SK-N-SH (cell line): ENCODE data around the gene FLT4. TPM values are rescaled to one million over a fixed set of nuclear protein-coding genes. Genes with fewer than 3 reads are reported as not detected.

ENCODE experiments used
- CTCF ChIA-PET: fragments of 300-600, 350-600 bp; formaldehyde crosslinking; extraction: SDS; loops from one replicate; lab custom pipeline; 2021; lab: Yijun Ruan, JAX
- POLR2A ChIA-PET: fragments of 350-600 bp; sonication (Branson Sonifier 250); formaldehyde crosslinking; extraction: SDS; loops from one replicate; lab custom pipeline; 2020; ENCODE audit warnings: antibody characterized with exemption, inconsistent platforms; lab: Yijun Ruan, JAX
- DNase-seq: peaks from one replicate; pipeline ENCODE4 v3.0.0; 2012
- H2AFZ ChIP-seq: fragments of 200-600 bp; sonication (generic); 2 replicates; pipeline ENCODE4 v1.8.1; 2016; ENCODE audit warnings: antibody characterized with exemption, mild to moderate bottlenecking, low read depth
- H3F3A ChIP-seq: fragments of 200-600 bp; sonication (generic); replicated peaks from 2 replicates; pipeline ENCODE3; 2016; ENCODE audit warnings: antibody characterized with exemption, mild to moderate bottlenecking; ENCODE audit not compliant: insufficient read depth
- H3K27ac ChIP-seq, 2 experiments: fragments of 200-500 bp in 1 of 2; fragments of 200-600 bp in 1 of 2; sonication (Bioruptor generic) in 1 of 2; sonication (generic), shearing (Covaris generic) in 1 of 2; 2 replicates each; pipeline versions ENCODE4 v1.5.1 to v1.6.1; 2014 to 2016; ENCODE audit warnings: low read depth in 2 of 2, inconsistent platforms in 1 of 2, low read length in 1 of 2, mild to moderate bottlenecking in 1 of 2, mixed read lengths in 1 of 2
- H3K27me3 ChIP-seq: fragments of 200-600 bp; sonication (generic), shearing (Covaris generic); 2 replicates; pipeline ENCODE4 v1.6.1; 2016; ENCODE audit warnings: mixed run types; ENCODE audit not compliant: insufficient read depth
- H3K36me3 ChIP-seq, 2 experiments: fragments of 200-500 bp in 1 of 2; fragments of 200-600 bp in 1 of 2; sonication (Bioruptor generic) in 1 of 2; sonication (generic) in 1 of 2; replicated peaks in 1 of 2; 2 replicates each; pipeline versions ENCODE3 to v1.5.1; 2014 to 2016; ENCODE audit warnings: low read length in 1 of 2, mild to moderate bottlenecking in 1 of 2; ENCODE audit not compliant: insufficient read depth in 2 of 2, control insufficient read depth in 1 of 2
- H3K4me1 ChIP-seq, 2 experiments: fragments of 200-500 bp in 1 of 2; fragments of 200-600 bp in 1 of 2; sonication (Bioruptor generic) in 1 of 2; sonication (generic), shearing (Covaris generic) in 1 of 2; 2 replicates each; pipeline versions ENCODE4 v1.5.1 to v1.6.1; 2014 to 2016; ENCODE audit warnings: low read depth in 1 of 2, low read length in 1 of 2, mixed run types in 1 of 2; ENCODE audit not compliant: insufficient read depth in 2 of 2, control insufficient read depth in 1 of 2
- H3K4me2 ChIP-seq: fragments of 200-600 bp; sonication (generic), shearing (Covaris generic); 2 replicates; pipeline ENCODE4 v1.6.1; 2017; ENCODE audit warnings: mixed run types
- H3K4me3 ChIP-seq, 2 experiments: fragments of 200-500 bp in 1 of 2; fragments of 200-600 bp in 1 of 2; sonication (Bioruptor generic) in 1 of 2; sonication (generic), shearing (Covaris generic) in 1 of 2; 2 replicates each; pipeline versions ENCODE4 v1.5.1 to v1.8.1; 2014 to 2016; ENCODE audit warnings: low read depth in 2 of 2, inconsistent platforms in 1 of 2, low read length in 1 of 2, mild to moderate bottlenecking in 1 of 2, mixed read lengths in 1 of 2, moderate library complexity in 1 of 2
- H3K79me2 ChIP-seq: fragments of 200-600 bp; sonication (generic); 2 replicates; pipeline ENCODE4 v1.8.1; 2017; ENCODE audit warnings: mild to moderate bottlenecking; ENCODE audit not compliant: insufficient read depth
- H3K9ac ChIP-seq: fragments of 200-600 bp; sonication (generic); 2 replicates; pipeline ENCODE4 v1.6.1; 2017; ENCODE audit warnings: mixed run types
- H3K9me2 ChIP-seq: fragments of 200-600 bp; sonication (generic); 2 replicates; pipeline ENCODE4 v1.6.1; 2017; ENCODE audit warnings: mixed run types
- H3K9me3 ChIP-seq: fragments of 200-600 bp; sonication (generic); 2 replicates; pipeline ENCODE4 v1.6.1; 2017; ENCODE audit warnings: mixed run types, mild to moderate bottlenecking, moderate library complexity
- H4K20me1 ChIP-seq: fragments of 200-600 bp; sonication (generic); 2 replicates; pipeline ENCODE4 v1.6.1; 2017; ENCODE audit warnings: mild to moderate bottlenecking, mixed run types; ENCODE audit not compliant: insufficient read depth
- CHD2 ChIP-seq: fragments of 150-350 bp; IDR thresholded peaks from 2 replicates; pipeline ENCODE4 v1.6.1; 2018; ENCODE audit warnings: low read length; ENCODE audit not compliant: partially characterized antibody
- ELF1 ChIP-seq: IDR thresholded peaks from 2 replicates; pipeline ENCODE4 v1.4.0; 2012
- EP300 ChIP-seq, 2 experiments: IDR thresholded peaks; 2 replicates each; pipeline versions ENCODE4 v1.4.0 to v1.6.1; 2012; ENCODE audit warnings: borderline replicate concordance in 1 of 2, low read depth in 1 of 2, low read length in 1 of 2
- EZH2phosphoT487 ChIP-seq: fragments of 200-600 bp; sonication (generic); IDR thresholded peaks from 2 replicates; pipeline ENCODE4 v1.6.1; 2017; ENCODE audit warnings: low read depth, mixed run types, mild to moderate bottlenecking, antibody characterized with exemption, moderate library complexity, borderline replicate concordance
- FOSL2 ChIP-seq: IDR thresholded peaks from 2 replicates; pipeline ENCODE4 v1.4.0; 2012; ENCODE audit warnings: low read depth, mild to moderate bottlenecking, moderate library complexity, borderline replicate concordance
- FOXJ3 ChIP-seq: sonication (generic); formaldehyde crosslinking; IDR thresholded peaks from 2 replicates; pipeline ENCODE4 v1.5.1; 2020; ENCODE audit warnings: mild to moderate bottlenecking, missing genetic modification reagents
- FOXM1 ChIP-seq: IDR thresholded peaks from 2 replicates; pipeline ENCODE4 v1.4.0; 2012; ENCODE audit warnings: low read depth, mild to moderate bottlenecking
- GABPA ChIP-seq: IDR thresholded peaks from 2 replicates; pipeline ENCODE4 v1.4.0; 2012; ENCODE audit warnings: low read depth, mild to moderate bottlenecking
- MXI1 ChIP-seq: IDR thresholded peaks from 2 replicates; pipeline ENCODE4 v1.6.1; 2012; ENCODE audit warnings: mild to moderate bottlenecking, low read depth, low read length, improper control_type of control experiment
- NFIC ChIP-seq: IDR thresholded peaks from 2 replicates; pipeline ENCODE4 v1.4.0; 2012; ENCODE audit warnings: borderline replicate concordance
- POLR2AphosphoS5 ChIP-seq: IDR thresholded peaks from 2 replicates; pipeline ENCODE4 v1.6.1; 2012; ENCODE audit warnings: low read depth, low read length
- RAD21 ChIP-seq: IDR thresholded peaks from 2 replicates; pipeline ENCODE4 v1.6.1; 2012; ENCODE audit warnings: mild to moderate bottlenecking, low read length
- RXRA ChIP-seq: IDR thresholded peaks from 2 replicates; pipeline ENCODE4 v1.4.0; 2012; ENCODE audit warnings: low read depth, mild to moderate bottlenecking, borderline replicate concordance
- SMC3 ChIP-seq: IDR thresholded peaks from 2 replicates; pipeline ENCODE4 v1.6.1; 2012; ENCODE audit warnings: low read depth, low read length, improper control_type of control experiment
- TEAD4 ChIP-seq: IDR thresholded peaks from 2 replicates; pipeline ENCODE4 v1.4.0; 2012; ENCODE audit warnings: mild to moderate bottlenecking, borderline replicate concordance; ENCODE audit not compliant: insufficient read depth
- WGBS: methylation state at CpG from one replicate; pipeline ENCODE4 v1.1.6; 2017; ENCODE audit warnings: low lambda C conversion rate; 5-methylcytosine and 5-hydroxymethylcytosine counted together
- polyA plus RNA-seq, 3 experiments: library from polyadenylated mRNA; depleted of rRNA; stranded (reverse); fragments of >200 nt; gene quantifications; 2 replicates each; pipeline ENCODE4 v1.2.3, GENCODE V29; 2012
- TF ChIP-seq, protein P1 (sequence below): IDR thresholded peaks from 2 replicates; pipeline ENCODE4 v1.4.0; 2012; ENCODE audit warnings: low read depth
- TF ChIP-seq, protein P2 (sequence below): fragments of 150-350 bp; IDR thresholded peaks from 2 replicates; pipeline ENCODE4 v1.6.1; 2017; ENCODE audit warnings: antibody characterized with exemption, low read length, low read depth, borderline replicate concordance
- TF ChIP-seq, protein P3 (sequence below): fragments of 150-350 bp; IDR thresholded peaks from 2 replicates; pipeline ENCODE4 v1.6.1; 2016; ENCODE audit warnings: mild to moderate bottlenecking, low read depth, low read length
- TF ChIP-seq, protein P4 (sequence below): IDR thresholded peaks from 2 replicates; pipeline ENCODE4; 2012
- TF ChIP-seq, protein P5 (sequence below): IDR thresholded peaks from 2 replicates; pipeline ENCODE4 v1.4.0; 2012; ENCODE audit warnings: low read depth, borderline replicate concordance
- TF ChIP-seq, protein P6 (sequence below): IDR thresholded peaks from 2 replicates; pipeline ENCODE4 v1.4.0; 2012; ENCODE audit warnings: low read depth, borderline replicate concordance

Gene FLT4
- polyA plus RNA-seq, 1 of the 3 experiments (the other 2 are of a cell fraction), result 0.05 TPM

DNA sequence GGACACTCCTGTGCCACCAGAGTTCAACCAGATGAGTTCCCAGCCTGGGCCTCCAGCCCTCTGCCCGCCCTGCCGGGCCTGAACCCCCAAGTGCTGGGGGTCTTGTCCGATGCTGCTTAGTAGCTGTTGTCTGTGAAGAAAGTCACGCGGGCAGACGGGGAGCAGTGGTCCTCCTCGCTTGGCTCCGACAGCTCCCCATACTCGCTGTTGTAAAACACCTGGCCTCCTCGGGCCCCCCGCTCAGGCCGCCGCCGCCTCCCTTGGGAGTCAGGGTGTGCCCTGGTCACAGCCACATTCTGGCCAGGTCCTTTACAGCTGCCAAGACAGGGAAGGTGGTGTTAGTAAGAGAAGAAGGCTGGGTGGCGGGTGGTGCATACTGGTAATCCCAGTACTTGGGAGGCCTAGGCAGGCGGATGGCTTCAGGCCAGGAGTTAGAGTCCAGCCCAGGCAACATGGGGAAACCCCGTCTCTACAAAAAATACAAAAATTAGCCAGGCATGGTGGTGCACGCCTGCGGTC lies 46.3 kb downstream of the FLT4 start (continued):
- TF ChIP-seq, protein P1, sequence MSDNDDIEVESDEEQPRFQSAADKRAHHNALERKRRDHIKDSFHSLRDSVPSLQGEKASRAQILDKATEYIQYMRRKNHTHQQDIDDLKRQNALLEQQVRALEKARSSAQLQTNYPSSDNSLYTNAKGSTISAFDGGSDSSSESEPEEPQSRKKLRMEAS, result no peak
- TF ChIP-seq FOXJ3 (no peak), NFIC (no peak), FOSL2 (no peak), ELF1 (no peak)

DNA sequence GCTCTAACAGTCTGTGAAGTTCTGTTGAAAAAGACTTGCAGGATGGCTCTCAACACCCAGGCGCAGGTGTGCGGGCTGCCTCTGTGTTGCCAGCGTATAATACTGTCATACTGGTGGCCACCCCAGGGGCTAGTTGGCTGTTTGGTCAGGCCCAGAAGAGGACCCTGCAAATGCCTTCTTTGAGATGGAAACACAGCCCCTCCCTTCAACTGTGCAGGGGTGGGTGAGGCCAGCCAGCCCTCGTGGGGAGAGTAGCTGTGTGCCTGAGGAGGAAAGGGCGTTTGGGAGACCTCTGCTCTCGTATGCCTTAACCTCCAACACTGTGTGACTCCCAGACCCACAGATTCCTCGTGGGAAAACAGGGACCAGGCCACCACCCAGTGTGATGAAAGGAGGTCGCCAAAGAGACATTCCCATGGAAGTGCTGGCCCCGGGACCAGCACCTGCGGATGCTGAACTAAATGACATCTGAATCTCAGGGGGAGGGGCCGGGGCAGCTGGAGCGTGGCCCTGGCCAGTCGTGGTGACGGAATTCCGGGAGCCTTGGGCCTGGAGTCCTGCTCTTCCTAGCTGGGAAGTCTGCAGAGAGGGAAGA lies 46.8 kb downstream of the FLT4 start:
- ChIA-PET POLR2A (no interaction called here), CTCF (interaction anchor here (1.0 kb wide), 1 partner anchor 9 kb away, joined by 3 read pairs; no protein-coding TSS in a partner anchor)
- no peaks in the 10 kb centered on the region for H4K20me1 ChIP-seq
- H3K27ac ChIP-seq, result no peak overlapping the region
- no peaks in the 10 kb centered on the region for H3K9me3 ChIP-seq
- peak; percentile 25 for DNase-seq
- 57% methylated on average over 5 of the region's 15 CpGs for WGBS
- no peak for TF ChIP-seq CHD2
- TF ChIP-seq, protein P2, sequence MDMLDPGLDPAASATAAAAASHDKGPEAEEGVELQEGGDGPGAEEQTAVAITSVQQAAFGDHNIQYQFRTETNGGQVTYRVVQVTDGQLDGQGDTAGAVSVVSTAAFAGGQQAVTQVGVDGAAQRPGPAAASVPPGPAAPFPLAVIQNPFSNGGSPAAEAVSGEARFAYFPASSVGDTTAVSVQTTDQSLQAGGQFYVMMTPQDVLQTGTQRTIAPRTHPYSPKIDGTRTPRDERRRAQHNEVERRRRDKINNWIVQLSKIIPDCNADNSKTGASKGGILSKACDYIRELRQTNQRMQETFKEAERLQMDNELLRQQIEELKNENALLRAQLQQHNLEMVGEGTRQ, result no peak
- TF ChIP-seq, protein P3, sequence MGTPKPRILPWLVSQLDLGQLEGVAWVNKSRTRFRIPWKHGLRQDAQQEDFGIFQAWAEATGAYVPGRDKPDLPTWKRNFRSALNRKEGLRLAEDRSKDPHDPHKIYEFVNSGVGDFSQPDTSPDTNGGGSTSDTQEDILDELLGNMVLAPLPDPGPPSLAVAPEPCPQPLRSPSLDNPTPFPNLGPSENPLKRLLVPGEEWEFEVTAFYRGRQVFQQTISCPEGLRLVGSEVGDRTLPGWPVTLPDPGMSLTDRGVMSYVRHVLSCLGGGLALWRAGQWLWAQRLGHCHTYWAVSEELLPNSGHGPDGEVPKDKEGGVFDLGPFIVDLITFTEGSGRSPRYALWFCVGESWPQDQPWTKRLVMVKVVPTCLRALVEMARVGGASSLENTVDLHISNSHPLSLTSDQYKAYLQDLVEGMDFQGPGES, result no peak
- TF ChIP-seq EP300 (IDR thresholded peaks at IDR 0.05; ENCODE audit: borderline replicate concordance in 1 of 2, low read depth in 1 of 2, low read length in 1 of 2), result no peak
- no peak for TF ChIP-seq FOXM1
- TF ChIP-seq, protein P4, sequence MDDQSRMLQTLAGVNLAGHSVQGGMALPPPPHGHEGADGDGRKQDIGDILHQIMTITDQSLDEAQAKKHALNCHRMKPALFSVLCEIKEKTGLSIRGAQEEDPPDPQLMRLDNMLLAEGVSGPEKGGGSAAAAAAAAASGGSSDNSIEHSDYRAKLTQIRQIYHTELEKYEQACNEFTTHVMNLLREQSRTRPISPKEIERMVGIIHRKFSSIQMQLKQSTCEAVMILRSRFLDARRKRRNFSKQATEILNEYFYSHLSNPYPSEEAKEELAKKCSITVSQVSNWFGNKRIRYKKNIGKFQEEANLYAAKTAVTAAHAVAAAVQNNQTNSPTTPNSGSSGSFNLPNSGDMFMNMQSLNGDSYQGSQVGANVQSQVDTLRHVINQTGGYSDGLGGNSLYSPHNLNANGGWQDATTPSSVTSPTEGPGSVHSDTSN, result no peak
- no peak for TF ChIP-seq TEAD4
- no peak for TF ChIP-seq EZH2phosphoT487
- TF ChIP-seq POLR2AphosphoS5, result no peak
- no peak for TF ChIP-seq NFIC
- no peak for TF ChIP-seq MXI1
- no peak for TF ChIP-seq RAD21
- no peak for TF ChIP-seq RXRA
- no peak for TF ChIP-seq SMC3
- TF ChIP-seq, protein P5, sequence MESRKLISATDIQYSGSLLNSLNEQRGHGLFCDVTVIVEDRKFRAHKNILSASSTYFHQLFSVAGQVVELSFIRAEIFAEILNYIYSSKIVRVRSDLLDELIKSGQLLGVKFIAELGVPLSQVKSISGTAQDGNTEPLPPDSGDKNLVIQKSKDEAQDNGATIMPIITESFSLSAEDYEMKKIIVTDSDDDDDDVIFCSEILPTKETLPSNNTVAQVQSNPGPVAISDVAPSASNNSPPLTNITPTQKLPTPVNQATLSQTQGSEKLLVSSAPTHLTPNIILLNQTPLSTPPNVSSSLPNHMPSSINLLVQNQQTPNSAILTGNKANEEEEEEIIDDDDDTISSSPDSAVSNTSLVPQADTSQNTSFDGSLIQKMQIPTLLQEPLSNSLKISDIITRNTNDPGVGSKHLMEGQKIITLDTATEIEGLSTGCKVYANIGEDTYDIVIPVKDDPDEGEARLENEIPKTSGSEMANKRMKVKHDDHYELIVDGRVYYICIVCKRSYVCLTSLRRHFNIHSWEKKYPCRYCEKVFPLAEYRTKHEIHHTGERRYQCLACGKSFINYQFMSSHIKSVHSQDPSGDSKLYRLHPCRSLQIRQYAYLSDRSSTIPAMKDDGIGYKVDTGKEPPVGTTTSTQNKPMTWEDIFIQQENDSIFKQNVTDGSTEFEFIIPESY, result no peak
- TF ChIP-seq, protein P6, sequence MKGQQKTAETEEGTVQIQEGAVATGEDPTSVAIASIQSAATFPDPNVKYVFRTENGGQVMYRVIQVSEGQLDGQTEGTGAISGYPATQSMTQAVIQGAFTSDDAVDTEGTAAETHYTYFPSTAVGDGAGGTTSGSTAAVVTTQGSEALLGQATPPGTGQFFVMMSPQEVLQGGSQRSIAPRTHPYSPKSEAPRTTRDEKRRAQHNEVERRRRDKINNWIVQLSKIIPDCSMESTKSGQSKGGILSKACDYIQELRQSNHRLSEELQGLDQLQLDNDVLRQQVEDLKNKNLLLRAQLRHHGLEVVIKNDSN, result no peak
- no peak for TF ChIP-seq GABPA
- H2AFZ ChIP-seq, result no peak overlapping the region
- H3K27me3 ChIP-seq, result no peaks in the 10 kb centered on the region; the same call in 1 of the 2 replicates
- no peak overlapping the region for H3K4me3 ChIP-seq
- no peaks in the 10 kb centered on the region for H3K79me2 ChIP-seq
- H3K9ac ChIP-seq, result no peak overlapping the region
- no peaks in the 10 kb centered on the region for H3K4me1 ChIP-seq
- H3F3A ChIP-seq, result no peaks in the 10 kb centered on the region
- H3K4me2 ChIP-seq, result no peak overlapping the region
- no peaks in the 10 kb centered on the region for H3K9me2 ChIP-seq
- no peaks in the 10 kb centered on the region for H3K36me3 ChIP-seq
